Stimulated activated CD8-positive, alpha-beta memory T cell treated with anti-CD3 and anti-CD28 coated beads, Interleukin-12 subunit alpha, Interleukin-12 subunit beta, amount 100 ng/mL, for 1 hour (primary cell): ENCODE measurements around the gene STAC2.
A peak's percentile ranks its signal among the peaks of the same experiment; 100 is the strongest.

ENCODE experiments used
- DNase-seq: peaks from one replicate; pipeline ENCODE4 v3.0.0-alpha.2; 2020; ENCODE audit warnings: low read depth

The STAC2 gene

DNA sequence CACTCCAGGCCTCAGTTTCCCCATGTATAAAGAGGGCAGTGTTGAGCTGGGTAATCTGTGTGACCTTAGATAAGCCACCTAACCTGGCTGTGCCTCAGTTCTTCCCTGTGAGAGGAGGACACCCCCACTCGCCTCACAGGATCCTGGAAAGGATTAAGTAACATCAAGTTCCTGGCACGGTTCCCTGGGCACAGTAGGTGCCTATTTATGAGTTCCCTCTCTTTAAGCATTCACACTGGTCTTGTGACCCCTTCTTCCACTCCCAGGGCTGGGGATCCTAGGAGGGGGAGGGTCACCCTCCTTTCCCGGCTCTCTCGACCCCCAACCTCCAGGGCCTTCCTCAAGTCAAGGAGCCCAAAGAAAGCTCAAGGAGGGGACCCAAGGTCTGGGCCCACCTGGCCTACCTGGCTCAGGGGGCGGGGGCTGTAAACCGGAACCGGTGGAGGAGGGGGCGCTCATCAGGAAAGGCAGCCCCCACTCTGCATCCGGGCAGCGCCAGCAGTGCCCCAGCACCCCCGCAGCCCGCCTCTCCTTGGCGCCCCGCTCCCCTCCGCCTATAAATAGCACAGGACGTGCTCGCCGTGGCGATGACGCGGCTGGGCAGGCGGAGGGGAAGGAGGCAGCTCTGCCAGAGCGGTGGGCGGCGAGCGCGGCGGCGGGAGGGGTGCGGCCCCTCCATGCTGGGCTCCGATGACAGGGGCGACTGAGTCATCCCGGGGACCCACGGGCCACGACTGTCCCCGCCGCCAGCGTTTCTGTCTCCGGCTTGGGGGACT lies 16.2 kb downstream of the STAC2 start:
- peak; percentile 53 for DNase-seq

DNA sequence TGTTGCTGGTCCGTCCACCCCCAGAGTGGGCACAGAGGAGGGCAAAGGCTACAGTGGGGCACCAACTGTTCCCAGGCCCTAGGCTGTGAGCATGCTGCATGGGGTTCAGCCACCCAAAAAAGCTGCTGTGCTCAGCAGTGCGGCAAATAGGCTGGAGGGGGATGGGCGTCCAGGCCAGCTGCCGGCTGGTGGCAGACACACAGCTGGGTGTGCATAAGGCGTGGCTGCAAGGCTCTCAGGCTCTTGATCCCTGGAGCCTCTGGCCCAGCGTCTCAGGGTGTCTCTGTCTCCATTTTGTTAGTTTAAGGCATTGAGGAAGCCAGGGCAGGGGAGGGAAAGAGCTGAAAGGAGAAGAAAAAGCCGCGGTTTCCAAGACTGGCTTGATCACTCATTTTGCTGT lies 16.9 kb downstream of the STAC2 start:
- DNase-seq, result no peak

DNA sequence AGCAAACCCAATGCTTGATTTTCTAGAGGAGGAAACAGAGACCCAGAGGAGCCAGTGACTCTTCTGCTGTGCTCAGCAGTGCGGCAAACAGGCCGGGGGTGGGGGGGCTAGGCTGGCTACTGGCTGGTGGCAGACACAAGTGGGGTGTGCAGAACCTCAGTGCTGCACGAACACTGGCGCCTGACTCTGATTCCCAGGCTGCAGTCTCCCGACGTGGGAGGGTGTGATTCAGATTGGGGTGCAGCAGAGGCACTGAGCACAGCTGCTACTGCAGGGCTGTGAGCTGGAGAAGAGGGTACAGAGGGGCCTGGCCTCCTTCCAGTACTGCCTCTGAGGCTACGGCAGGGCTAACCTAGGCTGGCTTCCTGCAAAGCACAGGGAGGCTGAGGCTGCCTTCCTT lies 17.6 kb downstream of the STAC2 start:
- no peak for DNase-seq

DNA sequence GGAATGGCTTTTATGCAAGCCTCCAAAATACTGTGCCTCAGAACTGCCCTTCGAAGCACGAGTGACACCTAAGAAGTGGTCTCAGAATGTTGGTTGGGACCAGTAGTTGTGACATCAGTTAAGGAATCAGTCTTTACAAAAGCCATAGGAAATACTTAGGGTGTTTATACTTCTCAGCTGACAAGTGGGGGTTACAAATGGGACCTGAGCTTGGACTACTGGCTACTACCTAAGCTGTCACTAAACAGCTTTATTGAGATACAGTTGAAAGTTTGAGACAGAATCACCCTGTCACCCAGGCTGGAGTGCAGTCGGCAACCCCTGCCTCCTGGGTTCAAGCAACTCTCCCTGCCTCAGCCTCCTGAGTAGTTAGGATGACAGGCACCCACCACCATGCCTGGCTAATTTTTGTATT lies 20.6 kb downstream of the STAC2 start:
- DNase-seq, result no peak

DNA sequence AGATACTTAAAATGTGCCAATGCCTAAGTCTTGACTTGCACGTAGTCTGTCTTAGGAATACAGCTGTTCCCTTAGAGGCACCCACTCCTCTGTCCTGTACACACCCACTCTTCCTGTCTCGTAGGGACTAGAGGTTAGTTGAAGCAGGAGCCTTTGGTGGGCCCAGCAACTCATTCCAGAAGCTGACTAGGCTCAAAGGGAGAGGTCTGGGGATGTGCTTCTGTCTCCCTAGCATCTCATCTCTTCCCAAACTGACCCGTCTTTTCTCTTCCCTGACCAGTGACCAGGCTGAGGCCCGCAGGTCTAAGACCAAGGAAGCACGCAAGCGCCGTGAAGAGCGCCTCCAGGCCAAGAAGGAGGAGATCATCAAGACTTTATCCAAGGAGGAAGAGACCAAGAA lies 21.5 kb downstream of the STAC2 start:
- no peak for DNase-seq

DNA sequence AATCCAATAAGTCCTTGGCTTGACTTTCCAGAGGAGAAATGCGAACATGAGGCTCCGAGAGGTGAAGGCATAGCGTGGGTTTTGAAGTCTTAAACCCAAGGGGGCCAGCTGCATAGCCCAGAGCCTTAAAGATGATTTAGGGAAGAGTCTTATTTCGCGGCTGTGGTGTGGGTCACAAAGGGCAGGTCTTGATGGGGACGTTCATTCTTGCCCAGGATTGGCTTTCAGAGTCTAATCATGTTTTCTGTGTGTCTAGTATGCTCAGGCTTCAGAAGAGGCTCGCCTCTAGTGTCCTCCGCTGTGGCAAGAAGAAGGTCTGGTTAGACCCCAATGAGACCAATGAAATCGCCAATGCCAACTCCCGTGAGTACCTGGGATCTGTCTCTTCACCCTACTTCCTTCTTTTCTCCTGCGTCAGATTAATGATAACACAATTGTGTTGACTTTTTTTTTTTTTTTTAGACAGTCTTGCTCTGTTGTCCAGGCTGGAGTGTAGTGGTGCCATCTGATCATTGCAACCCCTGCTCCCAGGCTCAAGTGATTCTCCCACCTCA lies 24.7 kb downstream of the STAC2 start:
- no peak for DNase-seq

DNA sequence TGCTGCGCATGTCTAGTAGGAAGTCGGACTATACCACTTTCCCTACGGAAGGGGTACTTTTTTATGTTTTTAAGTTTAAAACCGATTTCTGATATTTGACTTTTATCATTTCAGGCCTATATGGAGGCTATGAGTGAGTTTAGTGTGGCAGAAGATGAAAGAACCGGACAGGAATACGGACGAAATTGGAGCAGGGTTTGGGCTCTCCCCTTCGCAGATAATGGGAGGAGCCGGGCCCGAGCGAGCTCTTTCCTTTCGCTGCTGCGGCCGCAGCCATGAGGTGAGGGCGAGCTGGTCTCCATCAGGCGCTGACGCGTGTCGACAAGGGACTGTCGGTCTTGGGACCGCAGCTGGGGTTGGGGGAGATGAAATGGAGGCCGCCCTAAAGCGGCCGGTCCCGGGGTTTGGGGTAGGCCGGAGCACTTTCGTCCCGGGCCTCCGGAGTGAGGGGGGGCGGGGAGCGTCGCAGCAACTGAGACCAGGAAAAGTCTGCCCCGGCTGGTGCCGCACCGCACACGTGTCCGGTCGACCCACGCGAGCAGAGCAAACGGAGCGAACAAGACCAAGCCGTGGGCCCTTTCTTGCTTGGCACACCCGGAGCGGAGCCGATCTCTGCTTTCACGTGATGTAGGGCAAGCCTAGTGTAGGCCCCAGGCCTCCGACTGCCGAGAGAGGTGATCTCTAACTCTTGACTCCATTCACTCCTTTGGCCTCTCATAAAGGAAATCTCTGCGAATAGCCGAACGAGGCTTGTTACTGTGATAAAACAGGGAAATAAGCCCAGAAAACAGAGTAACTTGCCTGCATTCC lies 25.5 kb downstream of the STAC2 start, which contains the start of gene RPL19:
Gene RPL19, plus strand, starts transcription at position 214 of the 810 bp plus-strand sequence. Its CDS starts 62 bp downstream, at position 276.
- DNase-seq, result peak; percentile 69

DNA sequence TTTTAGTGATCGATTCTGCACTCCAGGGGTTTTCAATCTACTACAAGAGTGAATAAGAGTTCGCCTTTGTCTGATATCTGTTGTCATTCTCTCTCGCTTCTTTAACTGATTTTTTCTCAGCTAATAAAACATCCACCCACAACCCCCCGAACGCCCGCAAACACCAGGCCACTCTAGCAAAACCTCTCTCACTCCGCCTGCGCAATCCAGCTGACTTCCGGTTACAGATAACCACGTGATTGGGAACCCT lies 26.0 kb downstream of the STAC2 start:
- peak; percentile 80 for DNase-seq

DNA sequence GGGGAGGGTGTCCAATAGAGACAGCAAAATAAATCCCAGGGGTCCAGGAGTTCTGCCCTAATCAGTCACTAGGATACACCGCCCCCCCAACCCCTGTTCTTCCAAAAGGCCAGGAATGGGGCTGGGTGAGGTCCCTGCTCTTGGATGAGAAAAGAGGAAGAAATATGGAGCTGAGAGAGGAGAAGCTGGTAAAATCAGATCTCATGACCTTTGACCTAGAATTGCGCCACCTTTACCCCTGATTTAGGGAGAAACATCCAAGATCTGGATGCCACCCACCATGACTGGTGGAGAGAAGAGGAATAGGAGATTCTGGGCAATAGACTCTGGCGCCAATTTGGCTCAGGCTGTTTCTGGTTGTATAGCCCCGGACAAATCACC lies 27.6 kb downstream of the STAC2 start:
- DNase-seq, result no peak

DNA sequence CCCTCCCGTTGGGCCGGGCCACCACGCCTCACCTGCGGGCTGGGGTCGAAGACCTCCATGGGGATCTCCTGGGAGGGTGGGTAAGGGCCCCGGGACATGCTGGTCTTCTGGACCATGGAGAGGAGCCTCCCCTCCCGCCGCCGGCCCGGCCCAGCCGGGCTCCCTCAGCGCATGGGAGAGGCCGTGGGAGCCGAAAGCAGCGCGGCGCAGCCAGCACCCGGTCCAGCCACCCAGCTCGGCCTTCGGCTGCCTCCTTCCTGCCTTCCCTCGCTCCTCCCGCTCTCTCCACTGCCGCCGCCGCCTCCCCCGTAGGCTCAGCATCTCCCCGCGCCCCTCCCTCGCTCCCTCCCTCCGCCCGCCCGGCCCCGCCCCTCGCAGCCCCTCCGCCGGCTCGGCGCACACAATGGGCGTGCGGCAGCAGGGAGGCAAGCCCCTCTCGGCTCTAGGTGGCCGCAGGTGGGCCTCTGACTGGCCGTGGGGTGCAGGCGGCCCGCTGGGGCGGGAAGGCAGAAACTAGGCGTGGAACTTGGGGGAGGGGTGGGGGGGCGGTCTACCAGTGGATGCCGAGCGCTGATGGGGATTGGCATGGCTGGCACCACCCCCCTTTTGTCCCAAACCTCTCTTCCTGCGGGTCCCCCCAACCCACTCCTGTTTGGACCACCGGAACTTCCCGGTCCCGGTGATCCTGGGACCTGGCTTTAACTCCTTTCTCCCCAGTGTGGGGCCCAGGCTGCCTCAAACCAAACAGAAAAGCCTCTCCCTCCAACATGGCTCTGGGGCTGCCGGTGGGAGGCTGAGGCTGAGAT lies 28.2 kb downstream of the STAC2 start, which contains the start of gene CACNB1:
Gene CACNB1, minus strand, starts transcription at position 290 of the 806 bp plus-strand sequence. Its CDS starts 174 bp downstream, at position 116.
- peak; percentile 39 for DNase-seq

DNA sequence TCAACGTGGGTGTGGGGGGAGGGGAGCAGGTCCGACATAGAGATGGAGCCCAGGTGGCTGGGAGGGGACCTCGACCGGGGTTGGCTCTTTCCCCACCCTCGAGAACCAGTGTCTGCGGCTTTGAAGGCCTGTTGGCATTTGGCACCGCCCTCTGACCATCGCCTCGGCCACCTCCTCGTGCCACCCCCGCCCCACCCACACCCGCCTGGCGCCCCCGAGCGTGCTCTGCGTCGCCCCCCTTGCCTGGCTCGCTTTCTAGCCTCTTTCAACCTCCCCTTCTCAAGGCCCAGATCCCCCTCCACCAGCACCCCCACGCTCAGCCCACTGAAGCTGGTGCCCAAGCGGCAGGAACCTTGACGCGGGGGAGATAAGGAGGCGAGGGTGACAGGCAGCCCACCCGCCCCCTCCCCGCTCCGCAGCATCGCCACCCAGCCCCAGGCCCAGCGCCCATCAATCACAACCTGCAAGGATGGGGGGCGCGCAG lies 28.9 kb downstream of the STAC2 start:
- DNase-seq, result no peak

DNA sequence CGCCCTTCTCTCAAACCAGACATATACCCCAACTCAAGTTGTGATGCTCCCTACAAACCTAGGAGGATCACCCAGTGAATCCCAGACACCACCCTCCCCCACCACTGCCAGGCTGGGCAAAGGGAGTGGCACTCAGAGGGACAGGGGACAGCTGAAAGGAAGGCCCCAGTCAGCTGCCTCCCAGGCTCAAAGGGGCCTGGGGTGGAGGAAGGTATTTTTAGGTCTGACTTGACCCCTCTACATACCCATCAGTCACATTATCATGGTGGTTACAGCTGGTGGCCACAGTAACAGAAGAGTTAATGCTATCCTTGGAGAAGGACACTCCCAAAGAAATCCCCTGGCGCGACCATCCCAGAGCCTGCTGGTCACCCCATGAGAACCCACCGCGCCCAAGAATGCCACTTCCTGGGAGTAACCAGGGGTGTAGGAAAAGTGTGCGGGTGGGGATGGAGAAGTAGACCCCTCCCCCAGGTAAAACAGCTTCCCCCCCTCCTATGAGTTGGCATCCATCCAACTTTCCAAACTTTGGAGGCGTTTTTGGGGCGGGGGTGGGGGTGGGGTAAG lies 29.4 kb downstream of the STAC2 start:
- no peak for DNase-seq

DNA sequence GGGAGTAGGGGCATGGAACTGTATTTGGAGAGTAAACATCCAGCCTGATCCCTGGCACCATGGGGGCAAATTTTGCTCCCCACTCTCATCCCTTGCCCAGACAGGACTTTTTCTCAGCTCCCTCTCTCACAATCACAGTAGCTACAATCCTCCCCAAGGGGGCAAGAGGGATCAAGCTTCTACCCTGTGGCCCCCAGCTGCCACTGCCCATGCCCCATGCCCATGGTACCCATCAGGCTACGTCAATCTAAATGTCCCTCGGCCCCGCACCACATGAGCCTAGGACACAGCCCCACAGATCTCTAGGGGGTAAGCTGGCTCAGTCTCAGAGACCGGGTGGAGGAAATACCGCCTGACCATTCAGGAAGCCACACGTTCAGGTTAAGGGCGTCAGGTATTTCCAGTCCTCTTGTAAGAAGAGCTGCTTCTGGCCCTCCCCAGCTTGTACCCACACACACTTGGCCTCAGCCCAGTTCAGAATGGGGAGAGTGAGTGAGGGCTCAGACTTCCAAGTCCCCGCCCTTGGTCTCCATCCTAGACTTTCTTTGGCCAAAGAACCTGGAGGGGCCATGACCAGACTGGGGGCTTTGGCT lies 30.1 kb downstream of the STAC2 start:
- DNase-seq, result no peak

DNA sequence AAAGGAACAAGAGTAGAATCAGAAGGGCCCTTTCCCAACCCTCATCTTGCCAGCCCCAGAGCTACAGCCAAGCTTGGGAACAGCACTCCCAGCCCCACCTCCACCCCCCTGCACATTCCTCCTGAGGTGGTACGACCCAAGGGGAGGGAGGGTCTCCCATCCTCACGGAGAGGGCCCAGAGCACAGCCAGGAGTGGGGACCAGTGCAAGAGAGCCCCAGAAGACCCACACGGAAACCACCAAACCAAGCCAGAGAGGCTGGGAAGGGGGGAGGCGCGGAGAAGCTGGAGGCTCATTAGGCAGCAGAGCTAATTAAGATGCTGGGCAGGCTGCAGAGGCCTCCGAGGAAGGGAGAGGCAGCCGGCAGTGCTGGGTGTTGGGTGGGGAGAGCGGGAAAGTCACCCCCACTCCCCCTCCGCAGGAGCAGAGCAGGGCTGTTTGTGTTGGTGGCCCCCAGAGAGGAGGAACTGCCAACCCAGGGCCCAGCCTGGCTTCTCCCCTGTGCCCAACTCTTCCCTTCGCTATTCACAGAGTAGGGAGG lies 30.7 kb downstream of the STAC2 start:
- DNase-seq, result no peak

DNA sequence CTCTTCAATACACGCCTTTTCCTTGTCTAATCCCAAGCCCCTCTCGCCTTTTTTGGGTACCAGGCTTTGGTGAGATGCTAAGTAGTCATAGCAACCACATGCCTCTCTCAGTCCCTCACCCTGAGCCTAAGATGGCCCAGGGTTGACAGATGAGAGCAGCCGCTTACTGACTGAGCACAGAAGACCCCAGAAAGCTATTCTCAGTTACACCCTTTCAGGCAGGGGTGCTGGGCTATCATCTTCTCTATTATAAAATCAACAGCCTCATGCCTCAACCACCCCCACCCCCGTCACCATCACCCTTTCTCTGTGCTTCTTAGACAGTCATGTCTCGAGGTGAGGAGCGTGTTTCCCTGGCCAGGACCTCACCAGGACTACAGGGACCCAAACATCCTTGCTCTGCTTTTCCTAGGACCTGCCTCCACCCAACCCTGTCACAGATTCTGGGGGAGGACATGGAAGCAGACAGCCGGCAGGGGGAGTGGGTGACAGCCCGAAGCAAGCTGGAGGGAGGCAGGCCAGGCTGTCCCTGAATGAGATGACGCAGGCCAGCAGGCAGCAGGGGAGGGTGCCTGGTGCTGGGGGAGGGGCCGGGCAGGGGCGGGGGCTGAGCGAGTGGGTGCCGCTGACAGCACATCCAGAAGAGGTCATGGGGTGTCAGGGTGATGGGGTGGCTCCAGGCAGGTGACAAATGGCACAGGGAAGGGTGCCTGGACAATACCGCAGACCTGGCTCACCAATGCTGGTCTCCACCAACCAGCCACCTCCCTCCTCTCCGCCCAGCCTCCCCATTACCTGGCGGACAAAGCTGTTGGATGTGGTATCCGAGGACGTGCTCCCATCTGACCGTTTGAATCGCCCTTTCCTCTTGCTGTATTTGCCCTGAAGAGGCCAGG lies 31.4 kb downstream of the STAC2 start:
- no peak for DNase-seq

DNA sequence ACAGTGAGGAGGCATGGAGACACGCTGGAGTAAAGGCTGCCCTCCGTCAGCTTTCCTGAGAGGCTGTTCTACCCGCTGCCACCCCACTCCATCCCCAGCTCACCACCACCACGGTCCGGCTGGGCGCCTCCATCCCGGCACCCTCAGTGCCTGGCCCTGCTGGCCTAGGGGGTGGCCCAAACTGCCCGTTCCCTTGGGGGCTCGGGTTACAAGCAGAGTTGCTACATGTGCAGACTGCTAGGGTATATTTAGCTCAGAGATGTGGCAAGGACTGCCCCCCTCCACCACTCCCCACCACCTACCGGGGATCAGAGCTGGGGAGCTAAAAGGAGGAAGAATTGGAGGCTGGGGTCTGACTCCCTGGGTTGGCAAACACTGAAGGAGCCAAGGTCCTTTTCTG lies 32.4 kb downstream of the STAC2 start:
- no peak for DNase-seq

DNA sequence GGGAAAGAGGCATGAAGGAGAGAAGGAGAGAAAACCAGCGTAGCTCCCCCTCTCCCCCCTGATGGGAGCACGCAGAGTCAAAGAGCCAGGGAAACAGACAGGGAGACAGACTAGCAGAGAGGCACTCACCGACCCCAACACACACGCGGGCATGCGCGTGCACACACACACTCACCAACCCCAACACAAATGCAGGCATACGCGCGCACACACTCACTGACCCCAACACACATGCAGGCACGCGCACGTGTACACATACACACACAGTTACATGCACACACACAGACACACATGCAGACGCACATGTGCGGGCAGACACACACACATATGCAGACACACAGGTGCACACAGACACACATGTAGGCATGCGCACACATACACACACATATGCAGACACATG lies 32.8 kb downstream of the STAC2 start:
- no peak for DNase-seq

DNA sequence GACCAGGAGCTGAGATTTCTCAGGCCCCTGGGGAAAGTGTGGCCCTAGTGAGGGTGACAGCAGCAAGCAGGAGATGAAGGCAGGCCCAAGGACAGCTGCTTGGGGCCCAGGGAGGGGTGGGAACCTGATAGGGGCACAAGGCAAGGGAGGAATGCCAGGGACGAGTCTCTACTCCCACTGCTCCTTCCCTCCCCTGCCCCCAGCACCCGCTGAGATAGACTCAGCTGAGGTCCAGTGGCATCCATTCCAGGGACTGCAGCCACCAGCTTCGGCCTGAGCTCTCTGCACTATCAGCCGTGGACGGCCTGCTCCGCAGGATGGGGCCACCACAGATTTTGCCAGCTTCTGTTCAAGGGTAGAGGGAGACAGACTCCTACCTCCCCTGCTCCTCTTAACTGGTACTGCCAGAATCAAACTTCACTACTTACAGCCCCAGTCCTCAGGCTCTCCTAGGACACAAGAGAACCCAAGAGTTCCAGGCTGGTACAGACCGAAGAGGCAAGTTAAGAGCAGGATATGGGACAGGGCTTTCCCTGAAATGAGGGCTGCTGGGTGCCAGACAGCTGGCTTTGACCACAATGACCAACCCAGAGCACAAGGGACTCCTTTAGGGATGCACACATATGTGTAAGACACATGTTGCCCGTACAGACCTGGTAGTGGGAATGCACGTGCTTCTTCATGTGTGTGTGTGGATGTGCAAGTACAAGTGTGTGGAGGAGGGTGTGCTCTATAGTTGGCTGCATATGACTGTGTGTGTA lies 33.8 kb downstream of the STAC2 start:
- no peak for DNase-seq

DNA sequence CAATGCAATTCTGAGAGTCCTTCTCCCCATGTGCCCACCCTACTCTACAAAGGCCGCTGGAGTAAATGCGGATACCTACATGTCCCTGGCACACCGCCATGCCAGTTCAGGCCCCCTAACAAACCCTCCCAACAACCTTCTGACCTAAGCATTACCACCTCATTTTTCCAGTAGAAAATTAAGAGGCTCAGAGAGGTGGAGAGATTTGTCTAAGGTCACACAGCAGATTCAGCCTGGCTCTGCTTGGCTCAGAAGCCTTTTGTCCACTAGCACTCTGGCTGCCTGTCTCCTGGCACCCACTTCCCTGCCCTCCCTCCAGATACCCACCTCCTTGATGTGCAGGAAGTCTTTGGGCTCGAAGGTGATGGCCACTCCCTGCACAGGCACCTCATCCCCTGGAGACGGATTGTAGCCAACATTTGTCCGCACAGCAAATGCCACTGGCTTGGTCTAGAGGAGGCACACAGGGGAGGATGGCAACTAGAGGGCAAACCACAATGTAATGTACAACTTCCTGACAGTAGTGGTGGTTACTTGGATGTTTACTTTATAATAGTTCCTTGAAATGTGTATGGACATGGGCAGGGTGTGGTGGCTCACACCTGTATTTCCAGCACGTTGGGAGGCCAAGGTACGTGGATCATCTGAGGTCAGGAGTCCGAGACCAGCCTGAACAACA lies 38.5 kb downstream of the STAC2 start:
- no peak for DNase-seq
